DMS114 treated with DMSO at 0.1 percent for 48 hours (cell line): ENCODE data around the gene TMEM138.
"Not testable (repeated sequence)": the region's sequence is repeated elsewhere in the genome, so short reads cannot be mapped to it uniquely, and the experiment has no call there.

Source experiments
- DNase-seq: peaks from one replicate; lab custom pipeline; 2025; ENCODE audit not compliant: unreplicated experiment; lab: John Stamatoyannopoulos, UW

Gene TMEM138

DNA sequence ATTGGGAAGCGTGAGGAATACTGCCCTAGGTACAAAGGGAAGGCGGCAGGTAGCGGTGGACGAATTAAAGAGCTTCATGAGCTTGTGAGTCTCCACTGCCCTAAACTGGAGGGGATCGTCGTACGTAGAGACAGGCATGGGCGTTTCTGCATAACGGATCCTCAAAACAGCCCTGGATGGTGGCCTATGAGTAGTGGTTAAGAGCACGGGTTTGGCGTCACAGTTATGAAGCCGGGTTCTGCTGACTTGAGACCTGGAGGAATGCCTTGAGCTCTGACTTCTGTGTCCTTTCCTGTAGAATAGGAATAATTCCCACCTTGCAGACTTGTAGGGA lies 335 bp downstream of the TMEM138 start:
- no peak for DNase-seq

GRCh38 chr11:61364012-61364675 lies 2.0 kb downstream of the TMEM138 start:
- DNase-seq: no peak

DNA sequence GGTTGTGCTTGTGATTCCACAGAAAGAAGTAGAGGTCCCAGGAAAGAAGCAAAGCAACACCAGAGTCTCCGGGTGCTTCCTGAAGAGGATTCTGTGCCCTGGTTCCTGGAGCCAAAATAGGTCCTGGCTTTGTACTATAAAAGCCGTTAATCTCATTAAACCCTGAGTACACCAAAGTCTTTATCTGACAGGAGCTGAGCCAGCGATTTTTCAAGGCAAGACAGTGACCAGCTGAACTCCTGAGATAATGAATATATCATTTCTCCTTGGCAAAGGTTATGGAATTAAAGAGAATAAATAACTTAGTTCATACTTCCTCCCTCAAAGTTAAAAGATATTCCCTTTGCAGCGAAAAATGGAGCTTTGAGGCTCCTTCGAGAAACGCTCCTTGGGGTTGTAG lies 5.2 kb downstream of the TMEM138 start:
- no peak for DNase-seq

- DNase-seq: no peak
Observed at GRCh38 chr11:61368646-61369045, 6.5 kb downstream of the TMEM138 start.

GRCh38 chr11:61369372-61370348 lies 7.5 kb downstream of the TMEM138 start:
- no peak for DNase-seq

GRCh38 chr11:61370349-61371005 lies 8.3 kb downstream of the TMEM138 start:
- no peak for DNase-seq

- DNase-seq: peak; percentile 24
Observed at GRCh38 chr11:61372659-61373420, 10.7 kb downstream of the TMEM138 start.

GRCh38 chr11:61375761-61376108 lies 13.6 kb downstream of the TMEM138 start:
- DNase-seq: no peak

- DNase-seq: no peak
Observed at GRCh38 chr11:61377461-61378160, 15.4 kb downstream of the TMEM138 start.

DNA sequence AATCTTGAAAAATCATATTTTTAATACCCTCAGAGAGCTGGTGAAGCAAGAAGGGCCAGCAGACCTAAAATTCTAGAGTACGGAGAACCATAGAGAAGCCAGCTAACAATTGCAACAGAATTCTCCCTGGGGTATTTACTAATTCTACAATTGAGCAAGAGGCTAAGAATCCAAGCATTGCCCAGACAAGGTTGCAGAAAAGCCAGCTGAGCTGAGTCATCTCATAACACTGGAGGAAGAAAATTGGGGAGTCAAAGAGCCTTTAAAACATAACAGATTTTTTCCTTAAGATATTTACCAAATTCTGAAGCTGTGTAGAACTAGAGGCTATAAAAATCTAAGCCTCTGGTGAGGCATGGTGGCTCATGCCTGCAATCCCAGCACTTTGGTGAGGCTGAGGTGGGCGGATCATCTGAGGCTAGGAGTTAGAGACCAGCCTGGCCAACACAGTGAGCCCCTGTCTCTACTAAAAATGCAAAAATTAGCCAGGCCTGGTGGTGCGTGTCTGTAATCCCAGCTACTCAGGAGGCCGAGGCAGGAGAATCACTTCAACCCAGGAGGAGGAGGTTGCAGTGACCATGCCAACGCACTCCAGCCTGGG lies 16.6 kb downstream of the TMEM138 start:
- DNase-seq: no peak

DNA sequence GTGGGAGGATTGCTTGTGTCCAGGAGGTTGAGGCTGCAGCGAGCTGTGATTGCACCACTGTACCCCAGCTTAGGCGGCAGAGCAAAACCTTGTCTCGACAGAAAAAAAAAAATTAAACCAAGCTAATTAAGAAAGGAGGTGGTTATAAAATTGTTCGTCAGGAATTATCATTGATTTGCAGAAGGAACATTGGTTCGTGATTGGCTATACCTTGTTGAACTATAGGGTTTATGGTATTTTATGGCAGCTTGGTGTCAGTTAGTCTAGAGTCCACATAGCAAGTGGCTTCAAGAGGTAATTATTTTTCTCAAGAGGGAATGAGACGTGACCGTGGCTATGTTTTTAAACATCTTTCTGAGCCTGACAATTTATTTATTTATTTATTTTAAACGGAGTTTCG lies 18.7 kb downstream of the TMEM138 start:
- DNase-seq: no peak

DNA sequence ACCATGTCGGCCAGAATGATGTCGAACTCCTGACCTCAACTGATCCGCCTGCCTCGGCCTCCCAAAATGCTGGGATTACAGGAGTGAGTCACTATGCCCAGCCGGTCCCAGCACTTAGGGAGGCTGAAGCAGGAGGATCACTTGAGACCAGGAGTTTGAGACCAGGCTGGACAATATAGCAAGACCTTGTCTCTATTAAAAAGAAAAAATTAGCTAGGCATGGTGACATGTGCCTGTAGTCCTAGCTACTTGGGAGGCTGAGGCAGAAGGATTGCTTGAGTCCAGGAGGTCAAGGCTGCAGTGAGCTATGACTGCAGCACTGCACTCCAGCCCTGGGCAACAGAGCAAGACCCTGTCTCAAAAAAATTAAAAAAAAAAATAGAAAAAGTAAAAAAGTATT lies 21.7 kb downstream of the TMEM138 start:
- DNase-seq: not testable (repeated sequence)

GRCh38 chr11:61384271-61385242 lies 22.4 kb downstream of the TMEM138 start:
- peak; percentile 25 for DNase-seq

DNA sequence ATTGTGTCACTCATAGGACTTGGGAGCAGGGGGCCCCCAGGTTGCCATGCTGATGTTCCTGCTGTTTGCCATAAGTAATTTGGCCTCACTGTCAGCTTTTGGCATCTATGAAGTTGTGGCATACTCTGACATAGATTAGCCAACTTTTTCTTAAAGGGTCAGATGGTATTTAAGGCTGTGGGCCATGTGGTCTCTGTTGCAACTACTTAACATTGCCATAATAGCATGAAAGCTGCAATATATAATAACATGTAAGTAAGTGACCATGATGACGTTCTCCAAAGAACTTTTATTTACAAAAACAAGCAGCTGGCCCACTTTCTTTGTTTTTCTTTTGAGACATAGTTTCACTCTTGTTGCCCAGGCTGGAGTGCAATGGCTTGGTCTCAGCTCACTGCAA lies 28.0 kb downstream of the TMEM138 start:
- DNase-seq: no peak

GRCh38 chr11:61392981-61393595 lies 30.9 kb downstream of the TMEM138 start:
- DNase-seq: no peak

DNA sequence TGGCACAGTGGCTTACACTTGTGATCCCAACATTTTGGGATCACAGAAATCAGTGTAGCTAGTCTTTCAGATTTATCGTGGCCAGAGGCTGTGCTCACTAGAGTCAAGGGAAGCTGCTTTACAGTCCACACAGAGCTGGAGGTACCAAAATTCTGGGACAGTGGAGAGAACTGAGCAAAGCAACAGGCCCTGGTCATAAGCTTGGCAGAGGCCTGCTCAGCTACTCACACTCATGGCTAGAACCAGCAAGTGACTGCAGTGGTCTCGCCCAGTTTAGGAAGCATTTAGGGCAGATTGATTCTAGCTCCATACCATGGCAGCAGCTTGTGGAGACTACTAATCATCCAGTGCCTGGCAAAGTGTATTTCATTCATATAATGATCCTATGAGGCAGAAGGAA lies 39.0 kb downstream of the TMEM138 start:
- no peak for DNase-seq

DNA sequence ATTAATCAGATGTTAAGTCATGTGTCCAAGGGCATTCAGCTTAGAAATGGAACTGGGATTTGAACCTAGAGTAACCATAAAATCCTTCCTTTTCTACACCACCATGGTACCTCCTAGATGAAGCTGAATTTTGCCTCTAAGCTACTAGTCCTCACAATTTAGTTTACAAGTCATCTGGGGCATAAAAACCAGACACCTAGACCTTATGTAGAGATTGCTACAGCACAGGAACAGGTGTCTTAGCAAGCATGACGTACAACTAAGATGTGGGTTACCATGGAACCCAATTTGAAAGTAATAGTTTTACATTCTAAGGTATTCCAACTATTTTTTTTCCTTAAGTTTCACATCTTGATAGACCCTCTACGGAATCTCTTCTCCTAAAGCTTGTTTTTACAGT lies 39.4 kb downstream of the TMEM138 start:
- DNase-seq: no peak

DNA sequence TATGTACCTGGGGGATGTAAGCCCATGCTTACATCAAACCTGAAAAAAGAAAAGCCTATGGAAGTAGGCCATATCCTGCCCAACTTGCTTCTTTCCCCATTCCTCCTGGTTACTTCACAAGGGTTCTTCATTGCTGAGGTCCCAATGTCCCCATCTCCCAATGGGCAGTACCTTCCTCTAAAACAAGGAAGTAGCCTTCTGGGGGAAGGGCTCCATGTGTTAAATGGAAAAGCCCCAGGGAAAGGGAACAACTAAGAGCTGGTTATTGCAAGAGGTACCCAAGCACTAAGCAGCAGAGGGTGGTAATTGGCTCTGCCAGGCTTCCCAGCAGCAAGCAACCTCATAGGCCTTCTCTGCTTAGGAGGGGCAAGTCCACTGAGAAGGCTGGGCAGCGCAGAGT lies 41.5 kb downstream of the TMEM138 start:
- no peak for DNase-seq

GRCh38 chr11:61404103-61404502 lies 41.9 kb downstream of the TMEM138 start:
- DNase-seq: no peak
